ENCODE data around the gene NPFFR2.

DNA sequence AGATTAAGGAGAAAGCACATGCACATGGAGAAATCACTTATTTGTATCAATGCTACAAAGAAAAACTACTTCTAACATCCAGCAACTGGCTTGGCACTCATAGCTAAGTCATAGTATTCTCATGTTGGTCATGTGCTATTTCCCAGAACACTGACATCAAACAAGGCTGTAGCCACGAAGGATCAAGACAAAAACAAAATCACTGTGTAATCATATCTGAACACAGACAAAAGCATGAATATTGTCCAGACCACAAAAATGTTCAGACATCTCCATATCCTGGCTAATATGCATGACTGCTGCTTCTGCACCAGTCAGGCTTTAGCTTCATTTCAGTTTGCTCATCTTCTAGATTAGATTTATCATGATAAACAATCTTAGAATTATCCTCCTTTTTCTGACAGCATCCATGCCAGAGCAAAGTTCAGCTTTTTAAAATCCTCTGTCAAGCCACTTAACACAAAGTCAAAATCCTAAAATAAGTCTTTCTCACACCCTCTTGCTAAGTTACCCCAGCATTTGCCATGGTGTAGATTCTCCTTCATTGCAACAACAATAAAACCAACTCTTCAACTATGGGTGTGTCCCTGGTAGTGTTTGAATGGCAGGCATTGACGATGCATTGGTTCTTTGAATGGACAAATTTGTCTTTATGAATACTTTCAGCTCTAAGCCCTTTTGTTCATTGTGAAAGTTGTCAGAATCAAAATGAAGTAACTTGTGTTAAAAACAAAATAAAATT is 39.1 kb upstream of the NPFFR2 start:
- TF ChIP-seq CTCF (IDR thresholded peaks at IDR 0.05) (no peak), POLR2A (IDR thresholded peaks at IDR 0.05) (no peak)

All from right lobe of liver (tissue), 4 donors.